ENCODE measurements around the gene BSPRY.

The BSPRY gene

GRCh38 chr9:113316030-113316429 is 33.3 kb upstream of the BSPRY start:
- CTCF ChIA-PET, result interaction anchor here (0.6 to 1.0 kb wide), 3 partner anchors 42 to 309 kb away, joined by 3 to 4 read pairs (median 3); no protein-coding TSS in a partner anchor
- Histone ChIP-seq H3K4me3 (ENCODE audit: low read depth, low read length) (no peak overlapping the region), H3K36me3 (ENCODE audit: control insufficient read depth in 2 of 2, insufficient read depth in 1 of 2, low read length in 2 of 2) (no peaks in the 10 kb centered on the region), H3K4me1 (ENCODE audit: control insufficient read depth, insufficient read depth, low read length) (no peaks in the 10 kb centered on the region), H3K9me3 (ENCODE audit: control insufficient read depth, insufficient read depth, low read depth, low read length) (no peaks in the 10 kb centered on the region), H3K27ac (ENCODE audit: extremely low read depth, low read depth, low read length) (no peak overlapping the region)
- POLR2A ChIA-PET, result no interaction called here
- TF ChIP-seq ZNF600 (tag by site-specific recombination; IDR thresholded peaks at IDR 0.05) (no peak), BCL11B (tag by site-specific recombination; IDR thresholded peaks at IDR 0.05; ENCODE audit: low read depth) (no peak), SP7 (tag by site-specific recombination; IDR thresholded peaks at IDR 0.05) (no peak), SCRT2 (tag by site-specific recombination; IDR thresholded peaks at IDR 0.05) (no peak), ZBTB21 (tag by site-specific recombination; IDR thresholded peaks at IDR 0.05) (no peak), ZNF423 (tag by site-specific recombination; IDR thresholded peaks at IDR 0.05) (no peak), ZNF280D (tag by site-specific recombination; IDR thresholded peaks at IDR 0.05) (no peak), SP2 (tag by site-specific recombination; IDR thresholded peaks at IDR 0.05) (no peak), ZFHX2 (tag by site-specific recombination; conservative IDR thresholded peaks at IDR 0.05) (no peak), ZNF645 (tag by site-specific recombination; IDR thresholded peaks at IDR 0.05) (no peak), ZNF132 (tag by site-specific recombination; IDR thresholded peaks at IDR 0.05; ENCODE audit: borderline replicate concordance) (no peak), ZXDB (tag by site-specific recombination; IDR thresholded peaks at IDR 0.05) (no peak), SALL2 (tag by site-specific recombination; IDR thresholded peaks at IDR 0.05; ENCODE audit: borderline replicate concordance) (no peak), ZNF416 (tag by site-specific recombination; IDR thresholded peaks at IDR 0.05) (no peak), ZNF596 (tag by site-specific recombination; IDR thresholded peaks at IDR 0.05) (no peak), BCL11A (tag by site-specific recombination; IDR thresholded peaks at IDR 0.05; ENCODE audit: low read depth) (no peak)

GRCh38 chr9:113317777-113318176 is 31.6 kb upstream of the BSPRY start:
- no peaks in the 10 kb centered on the region for H3K9me3 ChIP-seq (ENCODE audit: control insufficient read depth, insufficient read depth, low read depth, low read length)
- ChIA-PET CTCF (interaction anchor here (0.5 to 3.8 kb wide), 7 partner anchors 9 to 205 kb away, joined by 3 to 26 read pairs (median 3); partner anchors contain the start of gene ALAD), POLR2A (interaction anchor here (2.6 kb wide), 1 partner anchor 22 kb away, joined by 7 read pairs; the partner anchor contains the start of gene WDR31)
- no peak overlapping the region for H3K4me3 ChIP-seq (ENCODE audit: low read depth, low read length)
- no peak overlapping the region for H3K27ac ChIP-seq (ENCODE audit: extremely low read depth, low read depth, low read length)
- no peaks in the 10 kb centered on the region for H3K4me1 ChIP-seq (ENCODE audit: control insufficient read depth, insufficient read depth, low read length)
- TF ChIP-seq ZNF423 (tag by site-specific recombination; IDR thresholded peaks at IDR 0.05), result no peak
- no peak for TF ChIP-seq ZNF654 (tag by site-specific recombination; IDR thresholded peaks at IDR 0.05; ENCODE audit: low read depth)
- no peak for TF ChIP-seq ZBTB48 (tag by site-specific recombination; IDR thresholded peaks at IDR 0.05)
- TF ChIP-seq ZNF280C (tag by site-specific recombination; IDR thresholded peaks at IDR 0.05), result no peak
- no peak for TF ChIP-seq KLF9 (tag by site-specific recombination; IDR thresholded peaks at IDR 0.05; ENCODE audit: low read depth)
- TF ChIP-seq ZNF529 (tag by site-specific recombination; IDR thresholded peaks at IDR 0.05; ENCODE audit: insufficient replicate concordance), result no peak
- no peaks in the 10 kb centered on the region for H3K36me3 ChIP-seq (ENCODE audit: control insufficient read depth in 2 of 2, insufficient read depth in 1 of 2, low read length in 2 of 2)
